H1 (cell line): ENCODE data around the gene RAPGEF5. TPM values are rescaled to one million over a fixed set of nuclear protein-coding genes. Genes with fewer than 3 reads are reported as not detected.

Experiments
- CTCF ChIA-PET: fragments of 300-600 bp; sonication (Branson Sonifier 250); formaldehyde crosslinking; loops from one replicate; lab custom pipeline; 2021; ENCODE audit not compliant: partially characterized antibody; lab: Charles Lee
- POLR2A ChIA-PET: fragments of 300-600 bp; sonication (Branson Sonifier 250); formaldehyde crosslinking; loops from one replicate; lab custom pipeline; 2021; ENCODE audit warnings: inconsistent platforms; ENCODE audit not compliant: partially characterized antibody; lab: Charles Lee
- DNase-seq, 2 experiments: peaks; one replicate each; pipeline versions ENCODE4 v3.0.0 to v3.0.0-alpha.2; 2010 to 2022; ENCODE audit warnings: low spot score in 2 of 2, low read depth in 1 of 2, mixed read lengths in 1 of 2
- FAIRE-seq: peaks from 2 replicates; lab custom pipeline; 2011; peaks lifted over from hg19 to GRCh38; lab: Jason Lieb, UNC
- H2AFZ ChIP-seq: 2 replicates; pipeline ENCODE4 v1.8.1; 2012; ENCODE audit warnings: low read length, inconsistent platforms
- H2AK5ac ChIP-seq: 2 replicates; pipeline ENCODE4 v1.6.1; 2013; ENCODE audit warnings: low read depth, low read length
- H2BK120ac ChIP-seq: replicated peaks from 2 replicates; pipeline ENCODE3; 2013; ENCODE audit warnings: low read depth, low read length, inconsistent platforms
- H2BK12ac ChIP-seq: 2 replicates; pipeline ENCODE4 v1.6.1; 2013; ENCODE audit warnings: low read depth, low read length
- H2BK15ac ChIP-seq: 2 replicates; pipeline ENCODE4 v1.6.1; 2013; ENCODE audit warnings: low read length
- H2BK20ac ChIP-seq: 2 replicates; pipeline ENCODE4 v1.6.1; 2013; ENCODE audit warnings: low read length
- H2BK5ac ChIP-seq: 2 replicates; pipeline ENCODE4 v1.6.1; 2013; ENCODE audit warnings: low read depth, low read length
- H3K14ac ChIP-seq: 2 replicates; pipeline ENCODE4 v1.6.1; 2013; ENCODE audit warnings: inconsistent platforms; ENCODE audit not compliant: insufficient read length
- H3K18ac ChIP-seq: 2 replicates; pipeline ENCODE4 v1.6.1; 2013; ENCODE audit warnings: low read length; ENCODE audit errors: extremely low read depth
- H3K23ac ChIP-seq: 2 replicates; pipeline ENCODE4 v1.6.1; 2013; ENCODE audit warnings: inconsistent platforms; ENCODE audit not compliant: insufficient read length
- H3K23me2 ChIP-seq: 2 replicates; pipeline ENCODE4 v1.6.1; 2013; ENCODE audit warnings: low read depth, low read length
- H3K27ac ChIP-seq: 2 replicates; pipeline ENCODE4 v1.6.1; 2011; ENCODE audit warnings: low read depth, low read length, inconsistent platforms
- H3K27me3 ChIP-seq, 4 experiments: replicated peaks in 1 of 4; 1 replicate in 1 of 4; 2 replicates in 3 of 4; pipeline versions ENCODE4 v1.6.1 to v1.8.1; 2011 to 2013; ENCODE audit warnings: low read length in 3 of 4, mild to moderate bottlenecking in 3 of 4, inconsistent platforms in 2 of 4, mixed read lengths in 2 of 4, moderate library complexity in 1 of 4; ENCODE audit not compliant: control insufficient read depth in 3 of 4, insufficient read depth in 3 of 4; ENCODE audit errors: extremely low read depth in 1 of 4
- H3K36me3 ChIP-seq, 4 experiments: 2 replicates each; pipeline versions ENCODE4 v1.6.1 to v1.8.1; 2011 to 2013; ENCODE audit warnings: mild to moderate bottlenecking in 4 of 4, low read length in 3 of 4, moderate library complexity in 2 of 4, control low read depth in 1 of 4, inconsistent platforms in 1 of 4; ENCODE audit not compliant: insufficient read depth in 4 of 4, control insufficient read depth in 2 of 4
- H3K4ac ChIP-seq: replicated peaks from 2 replicates; pipeline ENCODE3; 2013; ENCODE audit warnings: low read length, low read depth, mixed read lengths, inconsistent platforms; ENCODE audit not compliant: insufficient read length
- H3K4me1 ChIP-seq, 4 experiments: replicated peaks in 1 of 4; 1 replicate in 1 of 4; 2 replicates in 3 of 4; pipeline versions ENCODE4 v1.6.1 to v1.8.1; 2011 to 2013; ENCODE audit warnings: low read length in 3 of 4, inconsistent platforms in 2 of 4, mixed read lengths in 1 of 4; ENCODE audit not compliant: insufficient read depth in 4 of 4, control insufficient read depth in 3 of 4
- H3K4me2 ChIP-seq, 2 experiments: 2 replicates each; pipeline versions ENCODE4 v1.6.1 to v1.8.1; 2011 to 2013; ENCODE audit warnings: low read depth in 2 of 2, low read length in 2 of 2, control low read depth in 1 of 2, inconsistent platforms in 1 of 2, mild to moderate bottlenecking in 1 of 2; ENCODE audit not compliant: insufficient read depth in 1 of 2
- H3K4me3 ChIP-seq, 4 experiments: fragments of 200-600, 300-600 bp in 1 of 4; sonication (generic), shearing (Covaris generic), sonication (Bioruptor Twin) in 1 of 4; 2 replicates each; pipeline versions ENCODE4 v1.5.1 to v1.8.1; 2011 to 2016; ENCODE audit warnings: low read length in 4 of 4, low read depth in 3 of 4, control low read depth in 2 of 4, inconsistent platforms in 2 of 4, mild to moderate bottlenecking in 2 of 4, mixed read lengths in 1 of 4, moderate library complexity in 1 of 4; ENCODE audit not compliant: insufficient read depth in 2 of 4; ENCODE audit errors: extremely low read depth in 1 of 4
- H3K56ac ChIP-seq: replicated peaks from 2 replicates; pipeline ENCODE3; 2013; ENCODE audit warnings: low read depth, mild to moderate bottlenecking, mixed read lengths, low read length, inconsistent platforms; ENCODE audit not compliant: insufficient read length
- H3K79me1 ChIP-seq: 2 replicates; pipeline ENCODE4 v1.6.1; 2013; ENCODE audit warnings: low read depth, low read length, control low read depth
- H3K79me2 ChIP-seq, 2 experiments: 2 replicates each; pipeline versions ENCODE4 v1.6.1 to v1.8.1; 2012 to 2013; ENCODE audit warnings: low read length in 2 of 2, mild to moderate bottlenecking in 2 of 2, inconsistent platforms in 1 of 2; ENCODE audit not compliant: insufficient read depth in 2 of 2, control insufficient read depth in 1 of 2
- H3K9ac ChIP-seq, 4 experiments: replicated peaks in 1 of 4; 1 replicate in 1 of 4; 2 replicates in 3 of 4; pipeline versions ENCODE4 v1.6.1 to v1.8.1; 2011 to 2013; ENCODE audit warnings: low read depth in 3 of 4, low read length in 3 of 4, control low read depth in 2 of 4, mild to moderate bottlenecking in 2 of 4, moderate library complexity in 2 of 4, inconsistent platforms in 1 of 4; ENCODE audit errors: extremely low read depth in 1 of 4
- H3K9me3 ChIP-seq, 2 experiments: 2 replicates each; pipeline versions ENCODE4 v1.6.1 to v1.8.1; 2012 to 2013; ENCODE audit warnings: mild to moderate bottlenecking in 2 of 2, moderate library complexity in 2 of 2, control low read depth in 1 of 2, inconsistent platforms in 1 of 2, low read depth in 1 of 2, low read length in 1 of 2, mixed read lengths in 1 of 2; ENCODE audit not compliant: insufficient read depth in 2 of 2
- H4K20me1 ChIP-seq, 2 experiments: replicated peaks in 1 of 2; 2 replicates each; pipeline versions ENCODE3 to v1.8.1; 2011 to 2013; ENCODE audit warnings: inconsistent platforms in 2 of 2, low read length in 2 of 2, mild to moderate bottlenecking in 1 of 2; ENCODE audit not compliant: insufficient read depth in 2 of 2, control insufficient read depth in 1 of 2
- H4K5ac ChIP-seq: 2 replicates; pipeline ENCODE4 v1.6.1; 2013; ENCODE audit warnings: low read length, low read depth, mixed read lengths, inconsistent platforms; ENCODE audit not compliant: insufficient read length
- H4K8ac ChIP-seq: 2 replicates; pipeline ENCODE4 v1.8.0; 2013; ENCODE audit warnings: mild to moderate bottlenecking, moderate library complexity, low read length, inconsistent platforms; ENCODE audit not compliant: insufficient read depth; ENCODE audit errors: extremely low read depth
- H4K91ac ChIP-seq: replicated peaks from 2 replicates; pipeline ENCODE3; 2013; ENCODE audit warnings: low read length, mixed read lengths, inconsistent platforms; ENCODE audit not compliant: insufficient read length
- ATF3 ChIP-seq: IDR thresholded peaks from 2 replicates; pipeline ENCODE4 v1.6.1; 2011; ENCODE audit warnings: low read depth, mild to moderate bottlenecking, low read length; ENCODE audit not compliant: insufficient read depth
- BRCA1 ChIP-seq: IDR thresholded peaks from 2 replicates; pipeline ENCODE4 v1.6.1; 2012; ENCODE audit warnings: low read depth, low read length, improper control_type of control experiment
- CBX5 ChIP-seq: fragments of 300-800, 300-1000 bp; sonication (generic); IDR thresholded peaks from 2 replicates; pipeline ENCODE4 v1.7.1; 2016; ENCODE audit warnings: antibody characterized with exemption, low read length, low read depth
- CEBPB ChIP-seq: IDR thresholded peaks from 2 replicates; pipeline ENCODE4 v1.6.1; 2012; ENCODE audit warnings: low read depth, low read length
- CHD2 ChIP-seq: IDR thresholded peaks from 2 replicates; pipeline ENCODE4 v1.6.1; 2012; ENCODE audit warnings: low read length, improper control_type of control experiment
- GTF2F1 ChIP-seq: IDR thresholded peaks from 2 replicates; pipeline ENCODE4 v1.6.1; 2012; ENCODE audit warnings: low read depth, low read length, improper control_type of control experiment, borderline replicate concordance
- JUN ChIP-seq: IDR thresholded peaks from 2 replicates; pipeline ENCODE4 v1.6.1; 2011; ENCODE audit warnings: low read depth, mild to moderate bottlenecking, improper control_type of control experiment, low read length
- JUND ChIP-seq: IDR thresholded peaks from 2 replicates; pipeline ENCODE4 v1.6.1; 2011; ENCODE audit warnings: mild to moderate bottlenecking, improper control_type of control experiment, low read length
- RNF2 ChIP-seq: fragments of 200-900, 300-1000 bp; sonication (generic); IDR thresholded peaks from 2 replicates; pipeline ENCODE4 v1.7.1; 2016; ENCODE audit warnings: borderline replicate concordance, low read depth, mild to moderate bottlenecking, antibody characterized with exemption, low read length; ENCODE audit not compliant: poor library complexity, severe bottlenecking; ENCODE audit errors: missing control alignments
- SIN3A ChIP-seq, 2 experiments: IDR thresholded peaks in 1 of 2; conservative IDR thresholded peaks in 1 of 2; 2 replicates each; pipeline ENCODE4 v1.6.1; 2011 to 2012; ENCODE audit warnings: low read length in 2 of 2, improper control_type of control experiment in 1 of 2, low read depth in 1 of 2, mild to moderate bottlenecking in 1 of 2
- SP2 ChIP-seq: IDR thresholded peaks from 2 replicates; pipeline ENCODE4 v1.6.1; 2012; ENCODE audit warnings: mild to moderate bottlenecking, low read length, inconsistent platforms
- TAF1 ChIP-seq: IDR thresholded peaks from 2 replicates; pipeline ENCODE4 v1.6.1; 2011; ENCODE audit warnings: mild to moderate bottlenecking, low read depth, low read length
- ZNF274 ChIP-seq: IDR thresholded peaks from 2 replicates; pipeline ENCODE4 v1.7.0; 2012; ENCODE audit warnings: low read length, borderline replicate concordance; ENCODE audit errors: extremely low read depth
- WGBS, 2 experiments: shearing (Covaris generic) in 1 of 2; methylation state at CpG; one replicate each; pipeline versions ENCODE4 v1.1.6 to v1.1.7; 2013 to 2015; ENCODE audit warnings: low lambda C conversion rate in 2 of 2, mixed read lengths in 2 of 2, inconsistent platforms in 1 of 2, low coverage in 1 of 2, missing lambda C conversion rate in 1 of 2; ENCODE audit not compliant: insufficient replicate concordance in 2 of 2, insufficient coverage in 1 of 2, insufficient read length in 1 of 2; ENCODE audit errors: extremely low coverage in 1 of 2, missing lambda C conversion rate in 1 of 2; 5-methylcytosine and 5-hydroxymethylcytosine counted together
- polyA plus RNA-seq, 7 experiments: library from polyadenylated mRNA; depleted of rRNA in 3 of 7; stranded (reverse) in 5 of 7; unstranded in 2 of 7; fragments of >200 nt in 5 of 7; fragments of 200-250 nt in 2 of 7; gene quantifications; 1 replicate in 5 of 7; 2 replicates in 1 of 7; 4 replicates in 1 of 7; pipeline versions ENCODE4 v1.2.1 to v1.2.3, GENCODE V29; 2011 to 2013; ENCODE audit warnings: missing spikeins in 2 of 7, mixed read lengths in 2 of 7
- total RNA-seq: library from RNA; stranded (reverse); fragmentation: NEBNext Ultra II Directional; extraction: Animal tissue kit (Norgen Biotek cat#: 25700); gene quantifications from 2 replicates; pipeline ENCODE4 v1.2.1, GENCODE V29; 2021

Gene RAPGEF5
- total and polyA plus RNA-seq, 2 of the 8 experiments (the other 6 are each of a cell fraction or from before 2014, with no cell fraction given), result 4.4 to 22.9 TPM

- no peaks in the 10 kb centered on the region for H3K9me3 ChIP-seq
- H3K27me3 ChIP-seq, result no peaks in the 10 kb centered on the region
- peak overlapping the region; percentile 71 for H2BK120ac ChIP-seq
- no peak overlapping the region for H3K14ac ChIP-seq
- H3K27ac ChIP-seq, result peak overlapping the region; percentile 14; the same call in 1 of the 2 replicates
- no peaks in the 10 kb centered on the region for H4K20me1 ChIP-seq
- 83% methylated on average over 15 of the region's 15 CpGs; no CpG with 5 or more reads in 1 of the 2 experiments for WGBS, 2 experiments
- no peaks in the 10 kb centered on the region for H3K23me2 ChIP-seq
- FAIRE-seq (no peak), DNase-seq (no peak)
- no peak overlapping the region for H3K56ac ChIP-seq
- no peak overlapping the region for H3K9ac ChIP-seq
- peak overlapping the region; percentile 83 for H3K18ac ChIP-seq
- POLR2A ChIA-PET, result no interaction called here
- no peak overlapping the region for H3K23ac ChIP-seq
- H3K4me2 ChIP-seq, result peak overlapping the region in 1 of 2 experiments; percentile 67; a peak in 2 of 4 replicates
- H2BK12ac ChIP-seq, result peak overlapping the region; percentile 70; the same call in 1 of the 2 replicates
- peak overlapping the region; percentile 89; the same call in 1 of the 2 replicates for H2BK5ac ChIP-seq
- peak overlapping the region; percentile 45 for H3K4ac ChIP-seq
- H4K5ac ChIP-seq, result peak overlapping the region; percentile 46
- no peak overlapping the region; the same call in 1 of the 2 replicates for H2BK20ac ChIP-seq
- peaks cover 0 to 68% of the 10 kb centered on the region in 2 experiments; a peak in 3 of 4 replicates for H3K79me2 ChIP-seq
- no peaks in the 10 kb centered on the region for H3K79me1 ChIP-seq
- peaks cover 2 to 42% (median 30%) of the 10 kb centered on the region in 4 experiments for H3K4me1 ChIP-seq
- H4K91ac ChIP-seq, result peak overlapping the region; percentile 86
- H2AK5ac ChIP-seq, result peak overlapping the region; percentile 76; the same call in 1 of the 2 replicates
- no peak overlapping the region for H2AFZ ChIP-seq
- H4K8ac ChIP-seq, result no peak overlapping the region
- no peaks in the 10 kb centered on the region for H3K36me3 ChIP-seq
- no peak overlapping the region; the same call in 1 of the 2 replicates for H2BK15ac ChIP-seq
- CTCF ChIA-PET, result interaction anchor here (0.6 to 3.1 kb wide), 11 partner anchors 11 to 231 kb away, joined by 3 to 9 read pairs (median 4); no protein-coding TSS in a partner anchor
- no peak overlapping the region for H3K4me3 ChIP-seq
- TF ChIP-seq CBX5, result no peak
- TF ChIP-seq JUND, result no peak
- no peak for TF ChIP-seq SIN3A (conservative IDR thresholded peaks at IDR 0.05 in 1 of 2, IDR thresholded peaks at IDR 0.05 in 1 of 2; ENCODE audit: low read depth in 1 of 2, low read length in 2 of 2)
- no peak for TF ChIP-seq ZNF274
- TF ChIP-seq JUN, result no peak
- TF ChIP-seq SP2, result no peak
- no peak for TF ChIP-seq CHD2
- no peak for TF ChIP-seq GTF2F1
- TF ChIP-seq TAF1, result no peak
- TF ChIP-seq CEBPB, result no peak
- no peak for TF ChIP-seq BRCA1
- no peak for TF ChIP-seq RNF2
- TF ChIP-seq ATF3, result no peak
Observed at GRCh38 chr7:22333680-22334141, 23.2 kb downstream of the RAPGEF5 start.
